Stimulated activated CD4-positive, alpha-beta T cell treated with anti-CD3 and anti-CD28 coated beads, Interleukin-1b, Interleukin-23, amount 100 ng/mL, for 4 hours (primary cell): ENCODE measurements around the gene TBC1D10B.
A peak's percentile ranks its signal among the peaks of the same experiment; 100 is the strongest.

Experiments
- DNase-seq, 2 donors: peaks; one replicate each; pipeline ENCODE4 v3.0.0-alpha.2; 2020; ENCODE audit warnings: low read depth in 2 of 2

TBC1D10B gene, protein sequence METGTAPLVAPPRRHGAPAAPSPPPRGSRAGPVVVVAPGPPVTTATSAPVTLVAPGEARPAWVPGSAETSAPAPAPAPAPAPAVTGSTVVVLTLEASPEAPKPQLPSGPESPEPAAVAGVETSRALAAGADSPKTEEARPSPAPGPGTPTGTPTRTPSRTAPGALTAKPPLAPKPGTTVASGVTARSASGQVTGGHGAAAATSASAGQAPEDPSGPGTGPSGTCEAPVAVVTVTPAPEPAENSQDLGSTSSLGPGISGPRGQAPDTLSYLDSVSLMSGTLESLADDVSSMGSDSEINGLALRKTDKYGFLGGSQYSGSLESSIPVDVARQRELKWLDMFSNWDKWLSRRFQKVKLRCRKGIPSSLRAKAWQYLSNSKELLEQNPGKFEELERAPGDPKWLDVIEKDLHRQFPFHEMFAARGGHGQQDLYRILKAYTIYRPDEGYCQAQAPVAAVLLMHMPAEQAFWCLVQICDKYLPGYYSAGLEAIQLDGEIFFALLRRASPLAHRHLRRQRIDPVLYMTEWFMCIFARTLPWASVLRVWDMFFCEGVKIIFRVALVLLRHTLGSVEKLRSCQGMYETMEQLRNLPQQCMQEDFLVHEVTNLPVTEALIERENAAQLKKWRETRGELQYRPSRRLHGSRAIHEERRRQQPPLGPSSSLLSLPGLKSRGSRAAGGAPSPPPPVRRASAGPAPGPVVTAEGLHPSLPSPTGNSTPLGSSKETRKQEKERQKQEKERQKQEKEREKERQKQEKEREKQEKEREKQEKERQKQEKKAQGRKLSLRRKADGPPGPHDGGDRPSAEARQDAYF

DNA sequence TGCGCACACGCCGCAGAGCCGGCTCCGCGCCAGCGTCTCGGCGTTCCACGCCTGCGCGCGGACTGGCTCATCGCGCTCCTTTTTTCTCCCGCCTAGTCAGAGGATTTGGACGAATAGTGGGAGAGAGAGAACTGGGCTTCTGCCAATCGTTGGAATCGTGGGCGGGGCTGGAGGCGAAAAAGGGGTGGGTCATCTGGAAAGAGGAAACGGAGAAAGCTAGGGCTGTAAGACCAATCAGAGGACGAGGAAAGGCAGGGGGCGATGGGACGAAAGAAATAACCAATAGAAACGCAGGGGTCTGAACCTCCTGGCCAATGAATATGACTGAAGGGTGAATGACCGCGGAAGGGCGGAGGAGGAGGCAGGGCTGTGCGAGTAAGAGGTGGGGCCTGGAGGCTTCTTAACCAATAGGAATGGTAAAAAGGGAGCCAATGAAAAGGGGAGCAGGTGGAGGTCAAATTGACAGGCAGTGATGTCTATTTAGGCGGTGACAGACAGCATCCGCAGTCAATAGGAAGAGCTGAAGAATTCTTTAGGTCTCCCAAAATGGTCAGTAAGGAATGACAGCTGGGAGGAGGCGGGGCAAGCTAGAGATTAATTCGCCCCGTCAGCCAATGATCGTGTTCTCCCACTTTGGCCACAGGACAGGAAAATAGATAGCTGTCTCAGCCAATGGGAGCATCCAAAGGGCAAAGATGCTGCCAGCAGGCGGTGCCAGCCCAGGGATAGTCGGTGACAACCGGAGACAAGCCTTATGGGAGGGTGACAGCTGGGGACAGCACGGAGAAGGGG is at the start of gene TBC1D10B:
Gene TBC1D10B, minus strand, starts transcription at position 39 of the 792 bp plus-strand sequence. CDS start 311 bp downstream, outside the sequence.
- DNase-seq: peak; percentile 92 to 98

DNA sequence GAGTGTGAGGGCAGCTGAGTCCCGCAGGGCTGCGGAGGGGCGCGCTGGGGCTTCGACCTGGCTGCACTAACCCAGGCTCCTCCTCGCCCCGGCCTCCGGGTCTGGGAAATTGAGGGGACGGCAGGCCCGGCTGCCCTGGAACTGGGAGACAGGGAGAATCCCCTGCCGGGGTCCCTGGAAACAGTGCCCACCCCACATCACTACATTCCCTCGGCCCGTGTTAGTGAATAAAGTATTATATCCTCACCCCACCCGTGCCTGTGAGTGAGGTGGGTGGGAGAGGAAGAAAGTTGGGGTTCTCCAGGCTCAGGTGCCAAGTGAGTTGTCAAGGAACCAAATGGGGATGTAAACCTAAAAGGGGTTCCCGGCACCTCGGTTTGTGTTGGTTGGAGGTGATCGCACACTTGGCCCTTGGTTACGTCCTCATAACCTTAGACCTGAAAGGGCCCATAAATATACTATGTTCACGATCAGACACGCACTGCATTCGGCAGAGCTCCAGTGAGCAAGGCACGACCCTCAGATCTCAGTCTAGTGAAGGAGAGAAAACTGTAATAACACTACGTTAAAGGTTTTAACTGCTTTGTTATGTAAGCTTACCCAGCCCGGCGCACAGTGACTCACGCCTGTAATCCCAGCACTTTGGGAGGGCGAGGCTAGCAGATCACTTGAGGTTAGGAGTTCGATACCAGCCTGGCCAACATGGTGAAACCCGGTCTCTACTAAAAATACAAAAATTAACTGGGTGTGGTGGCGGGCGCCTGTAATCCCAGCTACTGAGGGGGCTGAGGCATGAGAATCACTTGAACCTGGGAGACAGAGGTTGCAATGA is 48.3 kb upstream of the TBC1D10B start:
- no peak for DNase-seq

DNA sequence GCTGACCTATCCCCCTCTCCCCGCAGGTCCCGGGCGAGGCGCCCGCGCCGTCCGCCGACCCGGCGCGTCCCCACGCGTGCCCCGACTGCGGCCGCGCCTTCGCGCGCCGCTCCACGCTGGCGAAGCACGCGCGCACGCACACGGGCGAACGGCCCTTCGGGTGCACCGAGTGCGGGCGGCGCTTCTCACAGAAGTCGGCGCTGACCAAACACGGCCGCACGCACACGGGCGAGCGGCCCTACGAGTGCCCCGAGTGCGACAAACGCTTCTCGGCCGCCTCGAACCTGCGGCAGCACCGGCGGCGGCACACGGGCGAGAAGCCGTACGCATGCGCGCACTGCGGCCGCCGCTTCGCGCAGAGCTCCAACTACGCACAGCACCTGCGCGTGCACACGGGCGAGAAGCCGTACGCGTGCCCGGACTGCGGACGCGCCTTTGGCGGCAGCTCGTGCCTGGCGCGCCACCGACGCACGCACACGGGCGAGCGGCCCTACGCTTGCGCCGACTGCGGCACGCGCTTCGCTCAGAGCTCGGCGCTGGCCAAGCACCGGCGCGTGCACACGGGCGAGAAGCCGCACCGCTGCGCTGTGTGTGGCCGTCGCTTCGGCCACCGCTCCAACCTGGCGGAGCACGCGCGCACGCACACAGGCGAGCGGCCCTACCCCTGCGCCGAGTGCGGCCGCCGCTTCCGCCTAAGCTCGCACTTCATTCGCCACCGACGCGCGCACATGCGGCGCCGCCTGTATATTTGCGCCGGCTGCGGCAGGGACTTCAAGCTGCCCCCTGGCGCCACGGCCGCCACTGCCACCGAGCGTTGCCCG is 47.4 kb upstream of the TBC1D10B start:
- peak; percentile 81 to 82 for DNase-seq

DNA sequence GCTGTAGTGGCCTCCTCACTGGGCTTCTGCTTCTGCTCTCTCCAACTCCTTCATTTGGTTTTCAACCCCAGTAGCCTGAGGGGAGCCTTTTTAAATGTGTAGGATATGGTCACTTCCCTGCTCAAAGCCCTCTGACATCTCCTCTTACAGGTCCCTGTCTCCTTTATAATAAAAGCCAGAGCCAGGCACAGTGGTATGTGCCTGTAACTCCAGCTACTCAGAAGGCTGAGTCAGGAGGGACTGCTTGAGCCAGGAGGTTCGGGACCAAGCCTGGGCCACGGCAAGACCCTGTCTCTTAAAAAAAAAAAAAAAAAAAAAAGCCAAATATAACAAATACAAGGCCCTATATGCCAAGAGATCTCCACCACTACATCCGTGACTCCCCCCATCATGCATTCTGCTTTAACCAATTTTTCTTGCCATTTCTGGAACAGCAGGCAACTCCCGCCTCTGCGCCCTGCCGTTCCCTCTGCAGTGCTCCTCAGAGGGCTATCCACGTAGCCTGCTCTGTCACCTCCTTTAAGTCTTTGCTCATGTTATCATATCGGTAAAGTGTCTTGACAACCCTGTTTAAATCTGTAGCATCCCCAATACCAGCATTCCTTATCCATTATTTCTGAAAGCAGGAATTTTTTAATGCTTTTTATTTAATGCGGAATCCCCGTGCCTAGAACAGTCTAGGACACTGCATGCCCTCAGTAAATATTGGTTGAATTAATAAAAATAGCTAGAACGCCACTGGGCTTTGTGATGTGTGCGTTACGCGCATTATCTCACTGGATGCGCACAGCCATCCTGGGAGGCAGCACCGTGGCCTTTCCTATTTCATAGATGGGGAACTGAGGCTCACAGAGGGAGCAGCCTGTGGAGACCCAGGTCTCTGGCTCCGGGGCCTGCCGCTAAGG is 46.6 kb upstream of the TBC1D10B start:
- DNase-seq: no peak

DNA sequence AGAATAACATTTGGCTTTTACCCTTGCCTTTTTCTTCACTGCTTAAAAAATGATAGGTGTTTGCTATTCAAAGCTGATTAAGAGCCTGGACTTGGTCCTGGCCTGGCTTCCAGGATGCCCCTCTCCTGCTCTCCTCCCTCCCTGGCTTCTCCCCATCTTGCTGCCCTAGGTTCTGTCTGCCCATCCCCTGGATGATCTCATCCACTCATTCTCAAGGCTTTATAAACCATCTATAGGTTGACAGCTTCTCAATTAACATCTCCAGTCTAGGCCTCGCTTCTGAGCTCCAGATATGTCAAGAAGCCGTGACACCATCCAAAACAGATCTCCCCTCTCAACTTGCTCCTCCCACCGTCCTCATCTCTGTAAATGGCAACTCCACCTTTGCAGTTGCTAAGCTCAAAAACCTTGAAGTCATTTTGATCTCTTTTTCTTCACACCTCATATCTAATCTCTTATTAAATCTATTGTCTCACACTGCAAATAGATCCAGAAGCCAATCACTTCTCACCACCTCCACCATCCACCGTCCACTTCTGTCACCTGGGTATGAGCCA is 45.8 kb upstream of the TBC1D10B start:
- DNase-seq: no peak

DNA sequence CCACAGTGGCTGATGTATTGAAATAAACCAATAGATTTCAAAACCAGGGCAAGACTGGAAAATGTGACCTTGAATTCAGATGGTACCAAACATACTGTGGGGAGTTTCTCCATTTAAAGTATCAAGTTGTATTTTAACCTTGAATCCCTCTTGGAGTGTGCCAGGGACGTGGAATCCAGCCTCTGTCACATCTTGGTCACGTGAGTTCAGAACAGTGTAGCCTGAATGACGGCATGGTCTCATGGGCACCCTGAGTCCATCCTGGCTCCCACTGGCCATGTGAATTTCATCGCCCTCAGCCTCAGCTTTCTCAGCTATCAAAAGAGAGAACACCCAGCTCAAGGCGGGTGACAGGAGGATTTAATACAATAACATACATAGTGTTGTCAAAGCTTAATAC is 43.9 kb upstream of the TBC1D10B start:
- DNase-seq: no peak

DNA sequence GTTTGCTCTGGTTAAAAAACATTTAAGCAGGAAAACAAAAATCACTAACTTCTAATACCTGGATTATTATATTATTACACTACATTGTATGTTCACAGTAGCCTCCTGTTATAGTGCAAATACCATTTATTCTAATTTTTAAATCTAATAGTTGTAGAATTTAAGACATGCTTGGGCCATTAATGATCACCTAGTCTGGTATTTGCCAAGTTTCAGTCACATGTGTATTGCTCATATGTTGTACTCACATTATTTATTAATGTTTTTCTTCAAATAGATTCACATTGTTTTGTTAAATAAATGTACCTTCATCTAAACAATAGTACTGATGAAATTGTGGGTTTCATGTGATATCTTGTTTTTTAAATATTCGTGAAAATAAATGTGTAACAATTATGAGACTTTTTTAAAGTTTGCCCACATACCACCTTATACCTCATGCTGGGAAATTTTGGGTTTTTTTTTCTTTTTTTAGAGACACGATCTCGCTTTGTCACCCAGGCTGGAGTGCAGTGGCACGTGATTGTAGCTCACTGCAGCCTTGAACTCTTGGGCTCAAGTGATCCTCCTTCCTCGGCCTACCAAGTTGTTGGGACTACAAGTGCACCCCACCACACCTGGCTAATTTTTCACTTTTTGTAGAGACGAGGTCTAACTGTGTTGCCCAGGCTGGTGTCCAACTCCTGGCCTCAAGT is 43.0 kb upstream of the TBC1D10B start:
- no peak for DNase-seq

DNA sequence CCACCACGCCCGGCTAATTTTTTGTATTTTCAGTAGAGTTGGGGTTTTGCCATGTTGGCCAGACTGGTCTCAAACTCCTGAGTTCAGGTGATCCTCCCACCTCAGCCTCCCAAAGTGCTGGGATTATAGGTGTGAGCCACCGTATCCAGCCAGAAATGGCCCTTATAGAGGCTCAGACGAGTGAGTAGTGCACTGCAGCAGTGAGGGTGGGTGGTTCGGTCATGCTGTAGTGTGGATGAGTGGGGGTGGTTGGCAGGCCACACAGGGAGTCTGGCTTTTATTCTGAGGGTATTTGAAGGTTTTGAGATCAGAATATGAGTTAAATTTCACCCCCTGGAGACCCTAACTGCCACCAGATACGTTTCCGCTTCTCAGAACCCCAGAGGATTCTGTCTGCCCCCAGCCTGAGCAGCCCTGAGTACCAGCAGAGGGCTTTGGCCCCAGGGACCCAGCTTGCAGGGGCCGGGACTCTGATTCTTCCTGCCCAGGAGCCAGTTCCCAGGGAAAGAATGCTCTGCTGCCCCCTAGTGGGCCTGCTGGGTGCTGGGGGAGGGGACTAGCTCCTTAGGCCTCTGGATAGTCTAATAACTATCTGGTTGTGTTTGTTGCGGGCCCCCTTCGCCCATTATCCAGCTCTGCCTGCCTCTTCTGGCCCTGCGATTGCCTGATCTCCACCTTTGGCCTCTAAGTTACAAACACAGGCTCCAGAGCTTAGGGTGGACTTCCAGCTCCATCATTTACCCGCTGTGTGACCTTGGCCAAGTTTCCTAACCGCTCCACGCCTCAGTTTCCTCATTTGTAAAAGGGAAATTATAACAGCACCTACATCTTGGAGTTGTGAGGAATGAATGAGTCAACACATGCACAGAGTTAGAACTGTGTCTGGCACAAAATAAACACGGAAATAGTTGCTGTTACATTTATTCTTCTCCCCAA is 39.1 kb upstream of the TBC1D10B start:
- DNase-seq: peak; percentile 90 to 96

DNA sequence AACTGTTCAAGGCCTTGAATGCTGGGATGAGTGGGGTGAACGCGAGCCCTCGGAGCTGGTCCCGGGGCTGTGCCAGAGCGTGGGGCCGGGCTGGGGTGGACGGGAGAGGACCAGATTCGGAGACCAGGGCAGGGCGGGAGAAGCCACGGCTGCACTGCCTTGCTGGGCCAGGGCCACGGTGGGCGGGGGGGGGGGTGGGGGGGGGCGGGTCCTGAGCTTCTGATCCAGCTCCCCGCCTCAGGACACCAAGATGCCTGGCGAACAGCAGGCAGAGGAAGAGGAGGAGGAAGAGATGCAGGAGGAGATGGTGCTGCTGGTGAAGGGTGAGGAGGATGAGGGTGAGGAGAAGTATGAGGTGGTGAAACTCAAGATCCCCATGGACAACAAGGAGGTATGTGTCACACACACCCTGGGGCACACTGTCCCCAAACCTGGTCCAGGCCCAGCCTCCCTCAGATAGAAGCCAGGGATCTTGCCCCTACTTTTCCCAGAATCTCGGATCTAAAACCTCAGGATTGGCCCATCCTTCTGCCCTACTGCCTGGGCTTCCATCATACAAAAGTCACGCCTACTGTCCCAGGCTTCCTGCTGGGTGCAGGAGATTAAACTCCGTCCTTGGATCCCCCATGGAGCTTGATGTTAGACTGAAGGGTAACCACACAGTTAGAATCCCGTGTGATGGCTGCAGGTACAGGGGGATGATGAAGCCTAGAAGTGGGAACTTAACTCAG is 37.7 kb upstream of the TBC1D10B start:
- DNase-seq: no peak

DNA sequence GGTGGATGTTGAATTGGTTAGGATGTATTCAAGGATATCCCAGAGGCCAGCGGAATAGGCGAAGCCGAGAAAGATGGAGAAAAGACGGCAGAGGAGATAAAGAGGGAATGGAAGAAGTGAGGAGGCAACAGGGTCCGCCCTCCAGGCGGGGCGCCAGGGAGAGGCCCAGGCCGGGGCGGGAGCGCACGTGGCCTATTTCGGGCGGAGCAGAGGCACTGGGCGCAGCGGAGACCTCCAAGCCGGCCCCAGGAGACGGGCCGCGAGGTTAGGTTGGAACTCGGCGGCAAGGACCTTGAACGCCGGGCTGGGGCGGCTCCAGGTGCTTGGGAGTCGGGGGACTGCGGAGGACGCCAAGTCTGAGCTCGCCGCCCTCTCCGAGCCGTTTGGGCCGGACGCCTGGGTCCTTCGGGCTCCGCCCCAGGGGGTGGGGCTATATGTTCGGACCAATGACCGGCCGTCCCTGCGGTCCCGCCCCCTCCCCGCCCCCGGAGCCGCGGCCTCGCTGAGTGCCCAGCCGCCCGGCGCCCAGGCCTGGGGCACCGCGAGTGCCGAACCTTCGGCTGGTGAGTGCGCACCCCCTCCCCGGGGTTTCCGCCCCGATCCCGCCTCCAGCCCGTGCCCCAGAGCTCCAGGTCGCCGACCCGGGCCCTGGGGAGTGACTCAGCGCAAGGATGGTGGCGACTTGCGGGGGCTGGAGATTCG is 37.0 kb upstream of the TBC1D10B start, which contains the start of gene ZNF771:
Gene ZNF771, plus strand, starts transcription at position 505 of the 702 bp plus-strand sequence. CDS start 448 bp downstream, outside the sequence.
- peak; percentile 82 to 97 for DNase-seq

DNA sequence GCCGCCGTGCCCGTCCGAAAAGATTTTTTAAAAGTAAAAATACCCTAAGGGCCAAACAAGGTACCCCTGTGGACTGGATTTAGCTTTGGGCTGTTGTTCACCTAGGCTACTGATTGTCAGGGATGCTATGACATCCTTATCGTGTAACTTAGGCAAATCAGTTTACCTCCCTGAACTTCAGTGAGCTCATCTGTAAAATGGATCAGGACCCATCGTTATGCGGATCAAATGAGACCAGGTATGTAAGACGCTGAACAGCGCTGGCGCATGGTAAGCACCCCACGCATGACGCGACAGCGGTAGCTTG is 36.5 kb upstream of the TBC1D10B start:
- no peak for DNase-seq

DNA sequence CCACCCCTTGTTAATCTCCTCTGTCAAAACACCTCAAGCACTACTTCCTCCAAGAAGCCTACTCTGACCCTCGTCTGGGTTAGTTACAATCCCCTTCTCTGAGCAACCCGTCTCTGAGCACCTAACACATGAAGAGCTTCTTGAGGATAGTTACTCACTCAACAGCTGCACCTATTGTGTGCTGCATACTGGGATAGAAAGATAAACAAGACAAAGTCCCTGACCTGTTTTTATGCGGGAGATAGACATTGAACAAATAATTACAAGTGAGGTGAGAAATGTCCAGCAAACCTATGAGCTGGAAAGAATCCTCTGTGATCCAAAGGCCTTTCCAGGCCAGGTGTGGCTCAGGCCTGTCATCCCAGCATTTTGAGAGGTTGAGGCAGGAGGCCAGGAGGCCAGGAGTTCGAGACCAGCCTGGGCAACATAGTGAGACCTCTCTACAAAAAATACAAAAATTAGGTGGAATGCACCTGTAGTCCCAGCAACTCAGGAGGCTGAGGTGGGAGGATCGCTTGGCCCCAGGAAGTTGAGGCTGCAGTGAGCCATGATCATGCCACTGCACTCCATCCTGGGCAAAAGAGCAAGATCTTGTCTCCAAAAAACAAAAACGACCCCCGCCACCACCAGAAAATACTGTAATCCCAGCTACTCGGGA is 31.6 kb upstream of the TBC1D10B start:
- no peak for DNase-seq

DNA sequence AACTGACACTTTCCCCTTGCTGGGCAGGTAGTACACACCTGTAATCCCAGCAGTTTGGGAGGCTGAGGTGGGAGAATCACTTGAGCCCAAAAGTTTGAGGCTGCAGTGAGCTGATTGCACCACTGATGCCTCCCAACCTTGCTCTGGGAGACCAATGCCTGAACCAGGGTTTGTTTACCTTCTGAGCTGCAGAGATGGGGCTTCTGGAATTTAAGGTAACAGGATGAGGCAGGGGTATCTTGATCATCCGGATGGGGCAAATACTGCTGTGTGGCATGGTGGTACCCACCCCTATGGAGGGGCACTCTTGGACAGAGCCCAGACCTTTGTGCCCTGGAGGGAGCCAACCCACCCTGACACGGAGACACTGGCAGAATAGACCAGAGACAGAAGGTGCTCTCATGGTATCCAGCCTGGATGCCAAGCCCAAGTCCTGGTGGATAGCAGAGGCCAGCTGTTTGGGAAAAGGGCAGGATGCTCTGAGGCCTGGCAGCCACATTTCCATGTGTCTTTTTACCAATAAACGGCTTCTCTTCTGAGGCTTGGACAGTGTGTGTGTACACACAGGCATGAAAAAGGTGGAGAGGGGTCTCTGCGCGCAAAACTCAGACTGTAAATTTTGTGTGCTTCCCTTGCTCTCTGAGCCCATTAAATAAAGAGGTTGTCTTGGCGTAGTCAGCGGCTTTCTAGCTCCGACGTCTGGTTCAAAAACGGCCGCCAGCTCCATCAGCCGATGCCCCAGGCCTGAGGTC is 29.3 kb upstream of the TBC1D10B start:
- DNase-seq: no peak

DNA sequence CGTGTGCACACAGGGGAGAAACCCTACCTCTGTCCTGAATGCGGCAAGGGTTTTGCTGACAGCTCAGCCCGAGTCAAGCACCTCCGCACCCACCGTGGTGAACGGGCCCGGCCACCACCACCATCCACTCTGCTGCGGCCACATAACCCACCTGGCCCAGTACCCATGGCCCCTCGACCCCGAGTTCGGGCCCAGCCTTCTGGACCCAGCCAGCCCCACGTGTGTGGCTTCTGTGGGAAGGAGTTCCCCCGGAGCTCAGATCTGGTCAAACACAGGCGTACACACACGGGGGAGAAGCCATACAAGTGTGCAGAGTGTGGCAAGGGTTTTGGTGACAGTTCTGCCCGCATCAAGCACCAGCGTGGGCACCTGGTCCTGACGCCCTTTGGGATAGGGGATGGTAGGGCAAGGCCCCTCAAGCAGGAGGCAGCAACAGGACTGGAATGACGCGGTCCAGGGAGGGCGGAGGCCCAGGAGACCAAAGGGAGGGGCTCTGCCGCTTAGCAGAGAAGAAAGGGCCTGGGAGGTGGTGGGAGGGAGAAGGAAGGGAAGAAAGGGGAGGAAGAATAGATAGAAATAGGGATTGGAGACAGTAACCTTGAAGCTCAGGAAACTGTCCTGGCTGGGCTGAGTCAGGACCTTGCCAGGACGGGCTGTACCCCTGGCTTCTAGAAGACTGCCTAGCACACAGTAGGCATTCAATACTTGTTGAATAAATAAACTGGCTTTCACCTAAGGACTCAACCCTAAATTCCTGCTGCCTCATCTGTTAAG is 28.6 kb upstream of the TBC1D10B start:
- DNase-seq: no peak
